HG03571 (cell line): Measurements from ENCODE around the gene TBCCD1.
"Not testable (repeated sequence)": the region's sequence is repeated elsewhere in the genome, so short reads cannot be mapped to it uniquely, and the experiment has no call there.

Experiments used
- ATAC-seq: cut with Tn5 transposase; IDR thresholded peaks from one replicate; pipeline ENCODE4 v1.9.1; 2021; ENCODE audit not compliant: unreplicated experiment

The TBCCD1 gene

GRCh38 chr3:186596568-186597287, 29.6 kb upstream of the TBCCD1 start:
- no peak for ATAC-seq

- ATAC-seq: no peak
Measured at GRCh38 chr3:186594591-186595113, 27.5 kb upstream of the TBCCD1 start.

DNA sequence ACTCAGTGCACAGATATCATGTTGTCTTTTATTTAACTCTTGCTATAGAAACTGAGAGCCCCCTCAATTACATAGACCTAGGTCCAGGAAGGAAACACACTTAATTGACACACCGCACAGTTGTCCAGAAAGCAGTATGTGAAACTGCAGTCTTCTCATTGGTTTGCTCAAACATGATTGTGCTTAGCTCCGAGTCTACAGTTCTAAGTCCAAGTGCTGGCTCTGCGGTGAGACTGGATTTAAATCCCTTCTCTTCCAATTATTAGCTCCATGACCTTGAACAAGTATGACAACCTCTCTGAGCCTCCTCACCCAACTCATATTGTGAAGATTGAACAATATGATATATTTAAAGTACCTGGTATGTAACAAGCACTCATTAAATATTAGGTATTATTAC, 26.7 kb upstream of the TBCCD1 start:
- no peak for ATAC-seq

- no peak for ATAC-seq
Measured at GRCh38 chr3:186592682-186593081, 25.5 kb upstream of the TBCCD1 start.

- no peak for ATAC-seq
Measured at GRCh38 chr3:186590580-186591295, 23.6 kb upstream of the TBCCD1 start.

DNA sequence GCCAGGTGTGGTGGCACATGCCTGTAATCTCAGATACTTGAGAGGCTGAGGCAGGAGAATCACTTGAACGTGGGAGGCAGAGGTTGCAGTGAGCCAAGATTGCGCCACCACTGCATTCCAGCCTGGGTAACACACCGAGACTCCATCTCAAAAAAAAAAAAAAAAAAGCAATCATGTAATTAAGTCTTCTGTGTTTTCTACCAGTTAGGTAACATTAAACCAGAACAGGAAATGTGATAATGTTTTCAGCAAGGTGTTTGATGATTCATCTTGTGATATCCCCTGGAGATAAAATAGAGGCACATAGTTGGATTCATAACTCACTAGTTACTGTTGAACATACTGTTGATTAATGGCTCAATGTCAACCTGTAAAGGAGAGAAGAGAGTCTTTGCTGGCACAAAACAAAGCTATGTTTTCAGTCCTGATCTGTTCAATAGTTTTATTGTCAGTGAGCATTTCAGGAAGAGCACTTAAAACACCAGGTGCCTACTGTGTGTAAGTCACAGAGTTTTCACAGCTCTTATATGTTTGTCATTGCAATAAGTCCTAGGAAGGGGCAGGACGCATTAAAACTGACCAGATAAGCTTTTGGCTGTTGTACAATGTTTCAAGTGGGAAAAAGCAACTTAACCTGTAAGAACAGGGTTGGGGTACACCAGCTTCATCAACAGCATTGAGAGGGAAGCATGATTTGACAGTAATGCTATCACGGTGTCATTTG, 22.9 kb upstream of the TBCCD1 start:
- ATAC-seq: no peak

- no peak for ATAC-seq
Measured at GRCh38 chr3:186589121-186589520, 22.0 kb upstream of the TBCCD1 start.

- ATAC-seq: no peak
Measured at GRCh38 chr3:186588632-186589031, 21.5 kb upstream of the TBCCD1 start.

- no peak for ATAC-seq
Measured at GRCh38 chr3:186587183-186587582, 20.0 kb upstream of the TBCCD1 start.

DNA sequence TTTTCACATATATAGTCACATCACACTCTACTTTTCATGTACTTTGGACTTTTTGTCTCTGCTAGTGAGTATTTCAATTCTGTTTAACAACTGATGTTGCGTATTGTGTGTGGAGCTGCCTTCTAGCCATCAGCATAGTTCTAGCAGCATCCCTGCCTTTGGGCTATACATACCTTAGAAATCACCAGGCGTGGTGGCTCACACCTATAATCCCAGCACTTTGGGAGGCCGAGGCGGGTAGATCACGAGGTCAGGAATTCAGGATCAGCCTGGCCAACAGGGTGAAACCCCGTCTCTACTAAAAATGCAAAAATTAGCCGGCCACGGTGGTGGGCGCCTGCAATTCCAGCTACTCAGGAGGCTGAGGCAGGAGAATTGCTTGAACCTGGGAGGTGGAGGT, 19.1 kb upstream of the TBCCD1 start:
- not testable (repeated sequence) for ATAC-seq

DNA sequence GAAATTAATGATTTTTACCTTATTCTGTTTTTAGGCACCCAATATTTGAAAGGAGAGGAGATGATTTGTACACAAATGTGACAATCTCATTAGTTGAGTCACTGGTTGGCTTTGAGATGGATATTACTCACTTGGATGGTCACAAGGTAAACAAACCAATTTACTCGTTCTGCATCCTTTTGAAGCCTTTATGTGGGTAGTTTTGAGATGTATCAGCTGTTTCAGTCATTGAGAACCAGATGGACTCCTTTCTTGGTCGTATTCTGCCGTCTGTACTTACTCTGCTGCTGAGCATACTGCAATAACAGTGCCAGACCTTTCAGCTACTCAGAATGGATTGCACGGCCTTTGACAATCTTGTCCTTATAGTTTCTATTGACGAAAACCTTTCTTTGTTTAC, 16.7 kb upstream of the TBCCD1 start:
- ATAC-seq: no peak

- no peak for ATAC-seq
Measured at GRCh38 chr3:186582541-186582940, 15.4 kb upstream of the TBCCD1 start.

DNA sequence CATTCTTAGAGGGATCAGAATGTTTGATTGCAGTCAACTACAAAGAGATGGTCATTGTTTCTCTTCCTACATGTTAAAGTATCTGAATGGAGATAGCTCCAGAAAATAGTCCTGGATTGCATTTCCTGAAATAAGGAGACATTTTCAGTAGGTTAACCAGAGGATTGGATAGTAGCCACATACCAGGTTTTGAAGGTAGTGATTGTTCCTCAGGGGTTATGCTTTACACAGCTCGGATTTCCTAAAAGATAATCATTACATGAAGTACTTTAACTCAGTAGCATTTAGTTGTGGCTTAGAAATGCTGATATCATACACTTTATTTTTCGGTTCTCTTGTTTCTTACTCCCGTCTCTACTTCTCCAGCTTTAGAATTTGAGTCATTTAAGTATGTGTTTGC, 13.6 kb upstream of the TBCCD1 start:
- no peak for ATAC-seq

DNA sequence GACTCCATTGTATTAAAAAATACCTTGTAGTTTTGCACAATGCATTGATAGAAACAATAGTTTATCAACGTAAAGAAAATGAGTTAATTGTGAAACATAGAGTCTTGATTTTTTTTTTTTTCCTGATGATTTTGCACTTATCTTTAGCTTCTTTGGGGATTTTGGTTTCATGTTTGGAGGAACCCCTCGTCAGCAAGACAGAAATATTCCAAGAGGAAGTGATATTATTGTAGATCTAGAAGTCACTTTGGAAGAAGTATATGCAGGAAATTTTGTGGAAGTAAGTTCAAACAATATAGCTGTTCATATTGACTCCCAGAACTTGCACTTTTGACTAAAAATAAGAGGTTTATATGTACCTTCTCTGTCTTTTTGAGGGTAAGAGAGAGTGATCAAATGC, 10.4 kb upstream of the TBCCD1 start:
- no peak for ATAC-seq

DNA sequence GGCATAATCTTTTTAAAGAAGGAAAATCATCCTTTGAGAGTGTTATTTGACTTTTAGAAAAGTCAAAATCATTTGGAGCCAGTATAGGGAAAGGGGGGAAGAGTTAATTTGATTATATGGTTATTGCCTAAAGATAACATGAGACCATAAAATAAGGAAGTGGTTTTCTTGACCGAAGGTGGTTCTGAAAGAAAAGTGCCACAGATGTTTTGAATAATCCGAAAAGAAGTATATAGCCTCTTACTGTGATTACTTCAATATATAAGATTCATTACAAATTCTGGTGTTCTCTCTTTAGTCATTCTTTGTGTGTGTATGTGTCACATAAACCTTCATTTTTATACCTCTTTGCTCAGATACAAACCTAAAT, 4.5 kb upstream of the TBCCD1 start:
- no peak for ATAC-seq

GRCh38 chr3:186570941-186571643, 4.0 kb upstream of the TBCCD1 start:
- ATAC-seq: no peak

DNA sequence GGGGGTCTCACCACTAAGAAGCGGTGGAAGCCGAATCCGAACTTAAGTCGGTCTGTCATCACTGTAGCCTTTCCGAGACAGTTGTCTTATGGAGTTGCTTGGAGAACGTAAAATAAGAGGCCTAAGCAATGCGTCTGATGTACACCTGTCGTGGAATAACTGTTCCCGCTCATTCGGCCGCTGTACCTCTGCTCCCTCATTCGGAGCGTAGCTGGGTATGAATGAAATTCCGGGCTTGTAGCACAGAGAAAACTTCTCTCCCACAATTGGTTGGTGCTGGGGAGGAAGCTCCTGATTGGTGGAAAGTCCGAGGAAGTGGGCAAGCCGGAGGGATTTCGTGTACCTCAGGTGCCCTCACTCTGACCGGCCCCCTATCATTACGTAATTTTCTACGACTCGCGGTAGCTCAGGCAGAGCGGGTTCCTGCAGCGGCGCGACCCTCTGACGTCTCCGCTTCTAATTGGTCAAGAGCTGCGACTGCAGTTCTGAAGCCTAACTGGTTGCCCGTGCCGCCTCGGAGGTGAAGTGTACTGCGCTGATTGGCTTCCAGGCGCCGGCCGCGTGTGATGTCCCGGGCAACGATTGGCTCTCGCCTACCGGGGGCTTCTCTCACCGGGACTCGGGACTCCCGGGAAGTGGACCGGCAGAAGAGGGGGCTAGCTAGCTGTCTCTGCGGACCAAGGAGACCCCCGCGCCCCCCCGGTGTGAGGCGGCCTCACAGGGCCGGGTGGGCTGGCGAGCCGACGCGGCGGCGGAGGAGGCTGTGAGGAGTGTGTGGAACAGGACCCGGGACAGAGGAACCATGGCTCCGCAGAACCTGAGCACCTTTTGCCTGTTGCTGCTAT, 3.2 kb upstream of the TBCCD1 start, which contains the start of gene DNAJB11:
Gene DNAJB11 (plus strand): TSS at position 625 of the 845 bp plus-strand sequence. CDS start 178 bp downstream, at position 803.
- ATAC-seq: peak; percentile 85

DNA sequence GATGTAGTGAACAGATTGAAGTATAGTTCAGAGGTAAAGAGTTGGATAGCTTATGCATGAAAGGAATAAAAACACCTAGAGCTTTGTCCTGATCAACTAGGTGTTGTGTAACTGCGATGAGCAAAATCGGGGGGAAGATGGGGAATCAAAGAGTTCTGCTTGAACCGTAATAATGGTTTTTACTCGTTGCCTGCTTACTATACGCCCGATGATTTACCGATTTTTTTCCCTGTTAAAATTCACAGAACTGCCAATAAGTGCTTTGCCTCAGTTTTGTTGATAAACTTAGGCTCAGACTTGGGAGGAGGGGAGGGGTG, 2.6 kb upstream of the TBCCD1 start:
- no peak for ATAC-seq

DNA sequence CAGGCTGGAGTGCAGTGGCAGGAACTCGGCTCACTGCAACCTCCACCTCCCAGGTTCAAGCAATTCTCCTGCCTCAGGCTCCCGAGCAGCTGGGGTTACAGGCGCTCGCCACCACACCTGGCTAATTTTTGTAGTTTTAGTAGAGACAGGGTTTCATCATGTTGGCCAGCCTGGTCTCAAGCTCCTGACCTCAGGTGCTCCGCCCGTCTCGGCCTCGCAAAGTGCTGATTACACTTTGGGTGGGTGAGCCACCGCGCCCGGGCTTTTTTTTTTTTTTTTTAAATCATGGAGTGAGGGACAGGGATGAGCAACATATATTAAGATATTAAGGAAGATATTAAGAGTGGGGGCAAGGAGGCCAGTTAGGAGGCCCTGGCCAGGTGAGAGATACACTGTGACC, 2.2 kb upstream of the TBCCD1 start:
- not testable (repeated sequence) for ATAC-seq

DNA sequence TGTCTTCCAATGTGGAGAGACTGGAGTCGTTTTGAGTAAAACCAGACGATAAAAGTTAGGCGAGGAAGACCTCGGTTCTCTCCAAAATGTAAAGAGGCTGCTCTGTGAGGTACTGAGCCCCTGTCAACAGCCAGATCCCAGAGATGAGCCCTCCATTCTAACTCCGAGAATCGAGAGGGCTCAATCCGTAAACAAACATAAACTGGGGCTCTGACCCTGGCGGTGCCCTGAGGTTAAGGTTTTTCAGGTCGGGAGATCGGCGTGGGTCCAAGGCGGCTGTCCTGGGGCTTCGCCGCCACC, 417 bp downstream of the TBCCD1 start:
- no peak for ATAC-seq

- ATAC-seq: no peak
Measured at GRCh38 chr3:186564586-186564985, 2.6 kb downstream of the TBCCD1 start.
